ES-I3 (cell line): ENCODE data around the gene PRKCI.

ENCODE experiments used
- H3K36me3 ChIP-seq: 2 replicates; pipeline ENCODE4 v1.6.1; 2013; ENCODE audit warnings: mild to moderate bottlenecking, low read length, control low read depth, moderate library complexity; ENCODE audit not compliant: insufficient read depth
- H3K4me1 ChIP-seq: 2 replicates; pipeline ENCODE4 v1.6.1; 2013; ENCODE audit warnings: mild to moderate bottlenecking, control low read depth, low read length; ENCODE audit not compliant: insufficient read depth
- H3K9ac ChIP-seq: 2 replicates; pipeline ENCODE4 v1.6.1; 2013; ENCODE audit warnings: low read depth, mild to moderate bottlenecking, low read length, moderate library complexity
- H3K9me3 ChIP-seq: 2 replicates; pipeline ENCODE4 v1.6.1; 2013; ENCODE audit warnings: mild to moderate bottlenecking, low read length, moderate library complexity; ENCODE audit not compliant: control insufficient read depth, insufficient read depth

PRKCI gene

DNA sequence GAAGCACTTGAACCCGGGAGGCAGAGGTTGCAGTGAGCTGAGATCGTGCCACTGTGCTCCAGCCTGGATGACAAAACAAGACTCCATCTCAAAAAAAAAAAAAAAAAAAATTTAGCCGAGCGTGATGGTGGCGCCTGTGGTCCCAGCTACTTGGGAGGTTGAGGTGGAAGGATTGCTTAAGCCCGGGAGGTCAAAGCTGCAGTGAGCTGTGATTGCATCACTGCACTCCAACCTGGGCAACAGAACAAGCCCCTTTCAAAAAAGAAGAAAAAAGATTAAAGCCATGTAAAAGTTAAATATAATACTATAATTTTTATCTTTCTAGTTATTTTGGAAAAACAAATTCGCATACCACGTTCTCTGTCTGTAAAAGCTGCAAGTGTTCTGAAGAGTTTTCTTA, 73.4 kb downstream of the PRKCI start:
- Histone ChIP-seq H3K4me1 (no peaks in the 10 kb centered on the region), H3K36me3 (peaks cover 3% of the 10 kb centered on the region; the same call in 1 of the 2 replicates), H3K9me3 (no peaks in the 10 kb centered on the region)

DNA sequence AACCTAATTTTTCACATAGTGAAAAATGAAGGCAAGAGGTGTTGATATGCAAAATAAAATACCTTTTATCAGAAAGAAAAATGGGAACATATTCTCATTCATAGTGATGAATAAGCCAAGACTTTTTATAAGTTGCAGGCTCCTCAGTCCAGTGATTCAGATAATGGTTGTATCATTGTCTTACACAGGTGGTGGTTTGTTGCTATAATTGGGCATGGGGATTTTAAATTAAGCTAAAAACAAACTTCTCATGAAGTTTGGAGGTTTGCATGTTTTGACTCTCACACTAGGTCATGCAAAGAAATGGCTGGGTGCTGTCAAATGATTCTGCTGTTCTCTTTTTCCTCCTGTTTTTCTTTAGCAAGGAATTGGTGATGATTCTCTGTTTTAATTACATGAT, 74.5 kb downstream of the PRKCI start:
- Histone ChIP-seq H3K36me3 (peaks cover 8% of the 10 kb centered on the region; the same call in 1 of the 2 replicates), H3K9me3 (no peaks in the 10 kb centered on the region)

More for the DNA sequence above, 73.4 kb downstream of the PRKCI start:
- H3K9ac ChIP-seq = no peak overlapping the region

DNA sequence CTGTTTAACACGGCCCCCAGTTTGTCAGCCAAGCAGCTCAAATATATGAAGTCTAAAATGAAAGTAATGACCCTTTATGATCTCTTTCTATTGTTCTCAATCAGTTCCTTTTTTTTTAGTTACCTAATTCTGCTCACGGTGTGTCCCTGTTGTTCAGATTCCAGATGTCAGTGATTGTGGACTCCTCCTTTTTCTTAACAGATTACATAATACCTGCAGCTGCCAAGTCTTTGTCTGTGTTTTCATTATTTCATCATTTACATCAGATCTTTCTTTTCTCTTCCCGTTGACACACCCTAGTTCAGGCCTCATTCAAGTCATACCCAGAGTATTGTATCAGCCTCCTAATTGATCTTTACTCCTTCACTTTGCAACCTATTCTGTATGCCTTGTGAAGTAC, 79.2 kb downstream of the PRKCI start:
- Histone ChIP-seq H3K4me1 (no peaks in the 10 kb centered on the region), H3K9me3 (no peaks in the 10 kb centered on the region), H3K36me3 (peaks cover 13% of the 10 kb centered on the region; the same call in 1 of the 2 replicates), H3K9ac (no peak overlapping the region)

More for the DNA sequence above, 74.5 kb downstream of the PRKCI start:
- H3K4me1 ChIP-seq = no peaks in the 10 kb centered on the region
- no peak overlapping the region for H3K9ac ChIP-seq

DNA sequence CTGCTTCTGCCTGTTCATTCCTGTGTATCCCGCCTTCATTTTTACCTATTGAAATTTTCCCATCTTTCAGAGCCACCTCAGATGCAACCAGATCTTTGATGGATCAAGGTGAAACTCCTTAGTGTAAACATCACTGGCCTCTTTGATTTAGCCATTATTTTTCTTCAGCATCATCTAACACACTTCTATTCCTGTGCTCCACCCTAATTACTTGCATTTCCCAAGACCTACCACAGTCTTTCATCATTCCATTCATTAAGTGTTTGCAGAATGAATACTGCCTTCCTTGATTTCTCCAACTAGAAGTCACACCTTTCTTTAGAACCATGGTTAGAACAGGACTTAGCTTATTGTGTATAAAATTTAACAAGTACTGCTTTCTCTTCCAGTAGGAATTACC, 79.8 kb downstream of the PRKCI start:
- Histone ChIP-seq H3K36me3 (peaks cover 10% of the 10 kb centered on the region; the same call in 1 of the 2 replicates), H3K9me3 (no peaks in the 10 kb centered on the region), H3K9ac (no peak overlapping the region), H3K4me1 (no peaks in the 10 kb centered on the region)

DNA sequence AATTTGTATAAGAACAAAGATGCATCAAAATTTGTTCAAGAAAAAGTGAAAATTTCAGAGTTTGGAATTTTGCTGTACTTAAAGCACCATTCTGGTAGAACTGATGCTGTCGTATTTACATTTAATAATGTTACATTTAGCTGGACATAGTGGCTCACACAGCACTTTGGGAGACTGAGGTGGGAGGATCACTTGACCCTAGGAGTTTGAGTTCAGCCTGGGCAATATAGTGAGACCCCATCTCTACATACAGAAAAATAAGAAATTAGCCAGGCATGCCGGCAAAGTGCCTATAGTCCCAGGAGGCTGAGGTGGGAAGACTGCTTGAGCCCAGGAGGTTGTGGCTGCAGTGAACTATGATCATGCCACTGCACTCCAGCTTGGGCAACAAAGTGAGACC, 83.8 kb downstream of the PRKCI start:
- peaks cover 8% of the 10 kb centered on the region for H3K4me1 ChIP-seq
- no peak overlapping the region for H3K9ac ChIP-seq
- H3K9me3 ChIP-seq = no peaks in the 10 kb centered on the region
- H3K36me3 ChIP-seq = peaks cover 10% of the 10 kb centered on the region; the same call in 1 of the 2 replicates

DNA sequence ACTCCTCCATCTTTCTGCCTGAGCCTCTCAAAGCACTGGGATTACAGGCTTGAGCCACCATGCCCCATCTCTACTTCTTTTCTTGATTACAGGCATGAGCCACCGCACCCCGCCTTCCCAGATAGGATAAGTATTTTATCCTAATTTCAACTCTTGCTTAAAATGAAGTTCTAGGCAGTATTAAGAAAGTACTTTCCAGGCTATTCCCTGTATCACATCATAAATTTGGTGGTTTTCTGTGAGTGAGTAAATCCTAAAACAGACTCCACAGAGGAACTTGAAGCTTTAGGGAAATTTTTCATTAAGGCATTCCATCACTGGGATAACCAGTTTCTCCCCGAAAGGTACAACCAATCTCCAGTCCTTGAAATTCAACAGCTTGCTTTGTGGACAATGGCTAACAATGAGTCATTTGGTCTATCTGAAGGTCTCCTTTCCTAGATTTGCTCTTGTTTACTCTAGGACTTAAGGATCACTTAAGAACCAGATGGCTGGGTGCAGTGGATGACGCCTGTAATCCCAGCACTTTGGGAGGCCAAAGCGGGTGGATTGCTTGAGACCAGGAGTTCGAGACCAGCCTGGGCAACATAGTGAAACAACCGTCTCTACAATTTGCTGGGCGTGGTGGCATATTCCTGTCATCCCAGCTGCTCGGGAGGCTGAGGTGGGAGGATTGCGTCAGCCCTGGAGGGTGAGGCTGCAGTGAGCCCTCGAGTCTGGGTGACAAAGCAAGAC, 85.6 kb downstream of the PRKCI start:
- H3K36me3 ChIP-seq = no peaks in the 10 kb centered on the region
- no peak overlapping the region for H3K9ac ChIP-seq
- H3K9me3 ChIP-seq = no peaks in the 10 kb centered on the region
- peaks cover 8% of the 10 kb centered on the region for H3K4me1 ChIP-seq

DNA sequence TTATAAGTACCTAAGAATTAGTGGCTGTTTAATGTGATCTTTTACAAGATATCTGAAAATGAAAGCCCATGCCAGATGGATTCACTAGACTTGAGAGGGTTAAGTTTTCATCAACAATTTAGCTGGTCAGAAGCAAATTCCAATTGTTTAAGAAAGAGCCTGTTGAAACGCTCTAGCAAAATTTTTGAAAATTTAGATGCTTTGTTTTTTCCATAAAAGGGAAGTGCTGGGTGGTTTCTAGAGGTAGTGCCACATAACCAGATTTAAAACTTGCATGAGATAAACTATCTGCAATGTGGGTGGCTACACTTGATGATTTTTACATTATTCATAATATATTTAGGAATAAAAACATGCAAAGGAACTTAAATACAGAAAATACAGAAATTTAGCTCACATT, 86.8 kb downstream of the PRKCI start:
- Histone ChIP-seq H3K4me1 (peaks cover 8% of the 10 kb centered on the region), H3K9ac (no peak overlapping the region), H3K9me3 (no peaks in the 10 kb centered on the region), H3K36me3 (no peaks in the 10 kb centered on the region)

DNA sequence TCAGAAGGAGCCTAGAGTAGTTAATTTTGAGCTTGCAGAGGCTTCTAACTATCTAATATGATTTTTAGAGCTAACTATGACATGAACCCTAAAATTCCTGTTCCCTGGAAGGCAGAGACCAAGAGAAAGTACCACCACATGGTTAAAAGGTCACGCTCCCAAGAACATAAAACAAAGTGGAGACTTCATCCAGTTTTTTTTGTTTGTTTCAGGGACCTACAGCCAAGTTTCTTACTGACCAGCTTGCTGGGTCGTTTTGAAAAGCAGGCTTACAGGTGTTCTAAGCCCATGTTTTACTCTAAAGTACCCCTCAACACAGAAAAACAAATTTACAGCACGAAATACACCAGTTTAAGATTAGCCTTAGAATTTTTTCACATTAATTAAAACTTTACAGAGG, 95.7 kb downstream of the PRKCI start:
- Histone ChIP-seq H3K36me3 (no peaks in the 10 kb centered on the region), H3K9ac (no peak overlapping the region), H3K9me3 (no peaks in the 10 kb centered on the region), H3K4me1 (peaks cover 15% of the 10 kb centered on the region)

DNA sequence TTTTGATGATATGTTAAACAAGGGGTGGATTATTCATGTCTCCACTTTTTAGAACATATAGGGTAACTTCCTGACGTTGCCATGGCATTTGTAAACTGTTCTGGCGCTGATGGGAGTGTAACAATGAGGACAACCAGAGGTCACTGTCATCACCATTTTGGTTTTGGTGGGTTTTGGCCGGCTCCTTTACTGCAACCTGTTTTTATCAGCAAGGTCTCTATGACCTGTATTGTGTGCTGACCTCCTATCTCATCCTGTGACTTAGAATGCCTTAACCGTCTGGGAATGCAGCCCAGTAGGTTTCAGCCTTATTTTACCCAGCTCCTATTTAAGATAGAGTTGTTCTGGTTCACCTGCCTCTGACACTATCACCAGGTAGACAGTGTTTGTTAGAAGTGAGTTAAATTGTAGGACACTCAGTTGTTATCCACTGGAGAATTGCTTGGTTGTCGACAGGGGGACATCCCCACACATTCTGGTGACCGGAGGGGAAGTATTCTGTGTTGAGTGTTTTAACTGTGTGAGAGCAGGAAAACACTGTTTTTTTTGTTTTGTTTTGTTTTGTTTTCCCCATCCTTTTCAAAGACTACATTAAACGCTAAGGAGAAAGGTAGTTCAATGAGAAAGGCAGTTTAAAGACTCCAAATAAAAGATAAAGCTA, 98.4 kb downstream of the PRKCI start:
- Histone ChIP-seq H3K9me3 (no peaks in the 10 kb centered on the region), H3K9ac (no peak overlapping the region), H3K36me3 (no peaks in the 10 kb centered on the region), H3K4me1 (peaks cover 24% of the 10 kb centered on the region)

DNA sequence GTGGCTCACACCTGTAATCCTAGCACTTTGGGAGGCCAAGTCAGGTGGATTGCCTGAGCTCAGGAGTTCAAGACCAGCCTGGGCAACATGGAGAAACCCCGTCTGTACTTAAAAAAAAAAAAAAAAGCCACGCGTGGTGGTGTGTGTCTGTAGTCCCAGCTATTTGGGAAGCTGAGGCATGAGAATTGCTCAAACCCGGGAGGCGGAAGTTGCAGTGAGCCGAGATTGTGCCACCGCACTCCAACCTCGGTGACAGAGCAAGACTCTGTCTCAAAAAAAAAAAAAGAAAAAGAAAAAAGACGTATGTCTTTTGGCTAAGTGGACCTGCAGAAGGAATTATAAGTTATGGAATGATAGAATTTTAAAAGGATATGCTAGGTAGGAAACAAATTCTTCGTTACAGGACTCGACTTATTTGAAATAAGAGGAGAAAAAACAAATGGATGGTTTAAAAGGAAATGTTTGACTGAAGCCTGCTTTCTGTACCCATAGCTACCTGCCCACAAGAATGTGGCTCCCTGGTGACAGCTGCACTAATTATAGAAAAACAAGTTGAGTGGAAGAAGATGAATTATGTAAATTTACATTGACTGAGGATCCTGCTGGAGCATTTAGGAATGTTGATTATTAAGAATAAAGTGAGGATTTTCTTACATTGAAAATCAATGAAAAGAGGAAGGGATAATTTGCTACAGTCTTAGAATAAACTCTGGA, 99.3 kb downstream of the PRKCI start:
- Histone ChIP-seq H3K9ac (no peak overlapping the region), H3K4me1 (peaks cover 24% of the 10 kb centered on the region)

DNA sequence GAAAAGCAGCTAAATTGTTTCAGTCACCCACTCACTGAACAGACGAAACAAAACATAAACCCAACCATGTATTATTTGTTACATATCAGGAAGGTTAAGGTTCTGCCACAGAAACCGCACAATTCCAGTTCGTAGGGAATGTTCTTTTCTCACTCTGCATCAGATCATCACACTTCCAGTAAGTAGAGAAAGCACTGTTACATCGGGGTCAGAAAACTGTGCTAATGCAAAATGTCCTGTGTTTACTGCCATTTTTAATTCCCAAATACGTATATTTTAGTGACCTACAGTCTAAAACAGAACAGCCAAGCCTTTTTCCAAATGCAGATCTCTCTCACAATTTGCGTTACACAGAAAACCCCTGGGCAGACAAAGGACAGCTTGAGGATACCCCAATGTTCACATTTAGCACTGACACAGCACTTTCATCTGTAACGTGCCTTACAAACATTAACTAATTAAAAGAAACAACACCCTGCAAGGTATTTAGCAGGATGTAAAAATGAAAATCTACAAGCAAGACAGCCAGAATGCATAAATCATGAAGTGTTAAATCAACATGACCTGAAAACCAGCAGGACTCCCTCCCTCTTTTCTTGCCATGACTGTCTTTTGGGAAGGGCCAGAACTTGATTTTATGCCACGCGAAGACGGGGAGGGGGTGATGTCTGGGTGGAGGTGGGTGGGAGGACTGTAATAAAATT, 100.5 kb downstream of the PRKCI start:
- Histone ChIP-seq H3K9ac (no peak overlapping the region), H3K4me1 (peaks cover 24% of the 10 kb centered on the region), H3K36me3 (no peaks in the 10 kb centered on the region), H3K9me3 (peaks cover 7% of the 10 kb centered on the region)

More for the DNA sequence above, 99.3 kb downstream of the PRKCI start:
- H3K36me3 ChIP-seq = no peaks in the 10 kb centered on the region
- peaks cover under 1% of the 10 kb centered on the region; the same call in 1 of the 2 replicates for H3K9me3 ChIP-seq

DNA sequence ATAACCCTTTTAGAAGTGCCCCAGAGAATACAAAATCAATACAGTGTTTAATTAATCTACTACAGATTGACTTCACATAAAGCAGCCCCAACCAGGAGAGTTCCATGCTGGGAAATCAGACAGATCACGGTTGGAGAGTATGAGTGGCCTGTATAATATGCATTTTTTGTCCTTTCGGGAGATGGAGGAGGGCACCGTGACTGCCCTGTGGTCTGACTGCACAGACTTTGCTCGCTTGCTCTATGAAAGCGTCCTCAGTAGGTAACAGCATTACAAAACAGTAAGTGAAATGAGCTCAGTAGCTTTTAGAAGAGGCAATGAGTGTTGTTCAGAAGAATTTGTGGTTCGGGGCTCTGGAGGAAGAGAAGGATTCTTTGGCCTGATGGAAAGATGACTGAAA, 101.1 kb downstream of the PRKCI start:
- H3K9ac ChIP-seq = no peak overlapping the region
- peaks cover 24% of the 10 kb centered on the region for H3K4me1 ChIP-seq
- H3K36me3 ChIP-seq = no peaks in the 10 kb centered on the region

DNA sequence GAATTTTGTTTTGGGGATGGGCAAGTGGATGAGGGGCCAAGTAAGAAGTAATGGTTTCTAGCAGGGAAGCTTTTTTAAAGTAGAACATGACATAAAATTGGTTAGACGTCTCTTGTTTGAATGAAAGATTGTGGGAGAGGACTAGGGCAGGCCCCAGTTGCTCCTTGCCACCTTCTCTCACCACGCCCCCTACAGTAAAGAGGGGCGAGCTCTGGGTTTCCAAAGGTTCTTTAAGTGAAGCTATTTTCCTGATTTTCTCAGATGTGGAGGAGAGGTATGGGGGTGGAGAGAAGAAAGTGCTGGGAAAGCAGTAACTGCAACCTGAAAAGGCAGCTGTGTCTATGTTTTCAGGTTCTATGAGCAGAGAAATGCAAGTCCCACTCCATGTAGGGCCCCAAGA, 102.7 kb downstream of the PRKCI start:
- Histone ChIP-seq H3K9ac (no peak overlapping the region; the same call in 1 of the 2 replicates), H3K9me3 (peaks cover 7% of the 10 kb centered on the region), H3K36me3 (no peaks in the 10 kb centered on the region), H3K4me1 (peaks cover 24% of the 10 kb centered on the region)

More for the DNA sequence above, 101.1 kb downstream of the PRKCI start:
- H3K9me3 ChIP-seq = peaks cover 7% of the 10 kb centered on the region
